LNCaP clone FGC (cell line): ENCODE data around the gene SLC16A1.
"Not testable (repeated sequence)": the region's sequence is repeated elsewhere in the genome, so short reads cannot be mapped to it uniquely, and the experiment has no call there.

Experiments
- DNase-seq: peaks from one replicate; pipeline ENCODE4 v3.0.0-alpha.2; 2011; ENCODE audit warnings: low read depth
- H3K4me3 ChIP-seq: 2 replicates; pipeline ENCODE4 v1.5.1; 2011; ENCODE audit warnings: mild to moderate bottlenecking, low read depth, low read length, control low read depth
- TF ChIP-seq, protein P1 (sequence below): IDR thresholded peaks from 2 replicates; pipeline ENCODE4 v1.5.1; 2012; ENCODE audit warnings: mild to moderate bottlenecking; ENCODE audit not compliant: control insufficient read depth, insufficient read depth; ENCODE audit errors: extremely low read depth

The SLC16A1 gene

DNA sequence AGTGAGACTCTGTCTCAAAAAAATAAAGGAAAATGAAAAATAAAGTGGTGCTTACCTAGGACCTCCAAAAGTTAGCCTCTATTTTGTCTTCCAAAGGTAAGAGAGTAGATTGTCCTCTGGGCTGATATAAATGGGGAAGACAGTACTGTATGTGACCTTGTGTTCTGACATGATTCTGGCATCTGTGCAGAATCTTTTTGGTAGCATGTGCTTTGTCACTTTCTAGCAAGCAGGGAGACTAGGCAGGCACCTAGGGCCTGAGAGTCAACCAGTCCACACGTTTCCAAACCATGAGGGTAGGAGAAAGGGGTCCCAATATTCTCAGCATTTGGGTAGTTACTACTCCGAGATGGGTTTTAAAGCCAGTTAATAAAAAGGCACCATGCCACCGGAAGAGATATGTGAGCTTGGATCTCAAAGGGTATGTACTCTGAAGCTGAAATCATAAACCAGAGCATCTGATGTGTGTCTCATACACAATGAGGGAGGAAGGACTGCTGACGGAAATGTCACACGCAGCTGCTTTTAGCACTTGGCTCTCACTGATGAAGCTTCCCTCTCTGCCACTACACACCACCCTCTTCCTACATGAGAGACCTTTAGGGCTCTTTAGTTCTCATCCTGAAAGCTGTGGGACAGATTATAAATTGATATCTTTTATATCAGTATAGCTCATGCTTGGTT, 27.0 kb upstream of the SLC16A1 start:
- H3K4me3 ChIP-seq: no peak overlapping the region
- DNase-seq: no peak

DNA sequence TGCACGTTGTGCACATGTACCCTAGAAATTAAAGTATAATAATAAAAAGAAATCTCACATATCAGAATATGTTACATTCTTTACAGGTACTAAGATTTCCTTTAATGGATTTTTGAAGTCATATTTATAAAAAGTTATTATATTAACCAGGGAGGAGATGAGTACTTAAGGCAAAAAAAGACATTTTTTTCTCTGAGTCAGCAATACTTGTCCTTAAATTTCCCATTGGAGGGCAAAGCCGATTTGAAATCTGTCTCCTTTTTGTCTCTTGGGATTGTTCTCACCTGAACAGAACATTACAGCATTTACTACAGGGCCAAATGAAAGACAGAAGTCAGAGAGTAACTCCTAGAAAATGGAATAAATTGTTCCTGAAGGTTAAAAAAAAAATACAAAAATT, 26.3 kb upstream of the SLC16A1 start:
- no peak overlapping the region for H3K4me3 ChIP-seq
- TF ChIP-seq, protein P1, sequence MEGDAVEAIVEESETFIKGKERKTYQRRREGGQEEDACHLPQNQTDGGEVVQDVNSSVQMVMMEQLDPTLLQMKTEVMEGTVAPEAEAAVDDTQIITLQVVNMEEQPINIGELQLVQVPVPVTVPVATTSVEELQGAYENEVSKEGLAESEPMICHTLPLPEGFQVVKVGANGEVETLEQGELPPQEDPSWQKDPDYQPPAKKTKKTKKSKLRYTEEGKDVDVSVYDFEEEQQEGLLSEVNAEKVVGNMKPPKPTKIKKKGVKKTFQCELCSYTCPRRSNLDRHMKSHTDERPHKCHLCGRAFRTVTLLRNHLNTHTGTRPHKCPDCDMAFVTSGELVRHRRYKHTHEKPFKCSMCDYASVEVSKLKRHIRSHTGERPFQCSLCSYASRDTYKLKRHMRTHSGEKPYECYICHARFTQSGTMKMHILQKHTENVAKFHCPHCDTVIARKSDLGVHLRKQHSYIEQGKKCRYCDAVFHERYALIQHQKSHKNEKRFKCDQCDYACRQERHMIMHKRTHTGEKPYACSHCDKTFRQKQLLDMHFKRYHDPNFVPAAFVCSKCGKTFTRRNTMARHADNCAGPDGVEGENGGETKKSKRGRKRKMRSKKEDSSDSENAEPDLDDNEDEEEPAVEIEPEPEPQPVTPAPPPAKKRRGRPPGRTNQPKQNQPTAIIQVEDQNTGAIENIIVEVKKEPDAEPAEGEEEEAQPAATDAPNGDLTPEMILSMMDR: no peak
- no peak for DNase-seq

More for the DNA sequence above, 27.0 kb upstream of the SLC16A1 start:
- TF ChIP-seq, protein P1: no peak

DNA sequence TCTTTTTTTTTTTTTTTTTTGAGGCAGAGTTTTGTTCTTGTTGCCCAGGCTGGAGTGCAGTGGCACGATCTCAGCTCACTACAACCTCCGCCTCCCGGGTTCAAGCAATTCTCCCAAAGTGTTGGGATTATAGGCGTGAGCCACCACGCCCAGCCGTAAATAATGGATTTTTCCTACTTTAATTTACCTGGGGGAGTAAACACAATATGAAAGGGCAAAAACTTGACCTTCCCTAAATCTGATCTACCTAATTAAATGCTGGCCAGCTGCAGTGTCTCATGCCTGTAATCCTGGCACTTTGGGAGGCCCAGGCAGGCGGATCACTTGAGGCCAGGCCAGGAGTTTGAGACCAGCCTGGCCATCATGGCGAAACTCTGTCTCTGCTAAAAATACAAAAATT, 25.8 kb upstream of the SLC16A1 start:
- H3K4me3 ChIP-seq, DNase-seq: not testable (repeated sequence)

DNA sequence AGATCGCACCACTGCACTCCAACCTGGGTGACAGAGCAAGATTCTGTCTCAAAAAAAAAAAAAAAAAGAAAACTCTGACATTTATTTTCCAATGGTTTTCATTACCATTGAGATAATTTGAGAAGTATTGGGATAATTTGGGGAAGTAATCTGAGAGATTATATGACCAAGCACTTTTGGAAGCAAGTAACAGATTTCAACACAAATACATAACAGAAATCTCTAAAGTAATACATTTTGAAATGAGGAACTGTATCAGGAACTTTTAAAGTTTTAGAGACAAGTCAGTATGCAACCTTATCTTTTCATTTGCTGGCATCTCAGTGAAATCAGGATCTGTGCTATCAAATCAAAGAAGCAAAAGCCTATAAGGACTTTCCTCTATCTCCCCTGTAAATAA, 25.4 kb upstream of the SLC16A1 start:
- no peak overlapping the region for H3K4me3 ChIP-seq
- no peak for DNase-seq
- TF ChIP-seq, protein P1: no peak

DNA sequence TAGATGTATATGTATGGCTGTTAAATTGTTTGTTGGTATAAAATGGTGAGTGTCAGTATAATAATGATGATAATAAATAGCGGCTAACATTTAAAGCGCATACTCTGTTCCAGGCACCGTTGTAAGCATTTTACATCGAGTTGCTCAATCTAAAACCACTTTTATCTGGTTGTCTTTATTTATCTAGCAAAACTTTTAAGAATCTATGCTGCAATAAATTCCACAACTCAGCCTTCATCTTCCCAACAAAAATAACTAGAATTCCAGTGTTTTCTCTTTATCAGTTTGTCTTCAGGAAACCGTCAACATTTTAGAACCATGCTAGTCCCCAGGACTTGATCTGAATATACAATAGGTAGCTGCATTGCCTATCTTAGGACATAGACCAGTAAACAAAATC, 19.3 kb upstream of the SLC16A1 start:
- H3K4me3 ChIP-seq: no peak overlapping the region
- TF ChIP-seq, protein P1: no peak
- no peak for DNase-seq

DNA sequence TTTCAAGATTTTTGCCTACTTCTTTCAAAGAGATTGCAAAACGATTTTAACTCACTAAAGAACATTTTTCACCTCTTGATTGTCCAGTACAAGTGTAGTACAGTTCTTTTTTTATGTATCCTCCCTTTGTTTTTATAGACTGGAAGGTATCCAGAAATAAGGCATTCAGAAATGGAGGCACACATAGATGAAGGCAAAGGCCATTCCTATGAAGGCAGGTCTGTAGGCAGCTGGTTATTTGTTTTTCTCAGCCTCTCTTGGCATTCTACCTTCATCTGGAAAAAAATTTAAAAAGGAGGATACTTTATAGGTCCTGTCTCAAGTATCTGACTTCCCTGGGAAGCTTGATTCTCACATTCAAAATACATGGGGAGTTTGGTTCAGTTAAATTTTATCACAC, 18.6 kb upstream of the SLC16A1 start:
- DNase-seq: peak; percentile 54
- no peak overlapping the region for H3K4me3 ChIP-seq
- TF ChIP-seq, protein P1: no peak

DNA sequence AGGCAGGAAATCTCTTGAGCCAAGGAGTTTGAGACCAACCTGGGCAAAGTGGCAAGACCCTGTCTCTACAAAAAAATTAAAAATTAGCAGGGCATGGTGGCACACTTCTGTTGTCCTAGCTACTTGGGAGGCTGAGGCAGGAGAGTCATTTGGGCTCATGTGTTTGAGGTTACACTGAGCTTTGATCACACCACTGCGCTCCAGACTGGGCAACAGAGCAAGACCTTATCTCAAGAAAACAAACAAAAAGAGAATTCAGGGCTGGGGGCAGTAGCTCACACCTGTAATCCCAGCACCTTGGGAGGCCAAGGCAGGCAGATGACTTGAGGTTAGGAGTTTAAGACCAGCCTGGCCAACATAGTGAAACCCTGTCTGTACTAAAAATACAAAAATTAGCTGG, 17.8 kb upstream of the SLC16A1 start:
- no peak for DNase-seq
- TF ChIP-seq, protein P1: no peak

DNA sequence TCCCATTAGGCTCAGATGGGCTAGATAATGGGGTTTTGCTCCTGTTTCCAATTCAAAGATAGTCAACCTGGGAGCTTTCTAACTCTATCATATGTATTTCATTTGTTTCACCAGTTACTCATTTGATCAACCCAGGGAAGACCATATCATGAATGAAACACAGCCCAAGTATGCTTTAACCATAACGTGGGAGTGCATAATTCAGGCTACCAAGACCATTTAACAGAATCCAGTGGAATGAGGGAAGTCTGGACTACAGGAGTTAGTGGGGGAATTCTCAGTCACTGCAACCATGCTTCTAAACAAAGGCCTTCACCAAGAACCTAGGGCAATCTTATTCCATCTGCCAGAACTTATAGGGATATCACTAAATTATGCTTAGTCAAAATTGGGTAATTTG, 15.0 kb upstream of the SLC16A1 start:
- TF ChIP-seq, protein P1: no peak
- no peak for DNase-seq
- H3K4me3 ChIP-seq: no peak overlapping the region

More for the DNA sequence above, 17.8 kb upstream of the SLC16A1 start:
- H3K4me3 ChIP-seq: no peak overlapping the region
